Astrocyte (in vitro differentiated cells and primary cell): ENCODE measurements around the gene LSM8. TPM values are rescaled to one million over a fixed set of nuclear protein-coding genes. Genes with fewer than 3 reads are reported as not detected.
A peak's percentile ranks its signal among the peaks of the same experiment; 100 is the strongest.

Source experiments
- DNase-seq: peaks from one replicate; pipeline ENCODE4 v3.0.0-alpha.2; 2010; ENCODE audit warnings: low read depth
- FAIRE-seq: peaks from 2 replicates; lab custom pipeline; 2011; peaks lifted over from hg19 to GRCh38; lab: Jason Lieb, UNC
- H2AFZ ChIP-seq: 2 replicates; pipeline ENCODE4 v1.6.0; 2012; ENCODE audit warnings: low read depth, low read length, inconsistent platforms
- H3K27ac ChIP-seq: 2 replicates; pipeline ENCODE4 v1.5.1; 2011; ENCODE audit warnings: low read depth, low read length, inconsistent platforms
- H3K27me3 ChIP-seq: 2 replicates; pipeline ENCODE4 v1.6.0; 2011; ENCODE audit warnings: low read length, inconsistent platforms; ENCODE audit not compliant: insufficient read depth
- H3K36me3 ChIP-seq: 2 replicates; pipeline ENCODE4 v1.5.1; 2011; ENCODE audit warnings: low read length, inconsistent platforms; ENCODE audit not compliant: insufficient read depth
- H3K4me1 ChIP-seq: 2 replicates; pipeline ENCODE4 v1.5.1; 2011; ENCODE audit warnings: low read length, inconsistent platforms; ENCODE audit not compliant: insufficient read depth
- H3K4me2 ChIP-seq: 2 replicates; pipeline ENCODE4 v1.6.0; 2012; ENCODE audit warnings: low read length, inconsistent platforms
- H3K4me3 ChIP-seq: 2 replicates; pipeline ENCODE4 v1.5.1; 2011; ENCODE audit warnings: low read depth, mild to moderate bottlenecking, low read length, inconsistent platforms; ENCODE audit not compliant: insufficient read depth
- H3K79me2 ChIP-seq: 2 replicates; pipeline ENCODE4 v1.6.0; 2012; ENCODE audit warnings: mild to moderate bottlenecking, low read length, inconsistent platforms; ENCODE audit not compliant: insufficient read depth
- H3K9ac ChIP-seq: 2 replicates; pipeline ENCODE4 v1.6.0; 2012; ENCODE audit warnings: mild to moderate bottlenecking, low read length, inconsistent platforms
- H3K9me3 ChIP-seq: 2 replicates; pipeline ENCODE4 v1.5.1; 2012; ENCODE audit warnings: low read depth, mild to moderate bottlenecking, low read length, inconsistent platforms; ENCODE audit not compliant: insufficient read depth
- H4K20me1 ChIP-seq: 2 replicates; pipeline ENCODE4 v1.6.0; 2012; ENCODE audit warnings: low read length, inconsistent platforms; ENCODE audit not compliant: insufficient read depth
- H3K27ac Mint-ChIP-seq: one replicate; pipeline ENCODE4 v1.8.0; 2021; ENCODE audit warnings: mild to moderate bottlenecking, mixed read lengths; ENCODE audit not compliant: unreplicated experiment
- H3K27me3 Mint-ChIP-seq: one replicate; pipeline ENCODE4 v1.8.0; 2021; ENCODE audit warnings: low read depth, mixed read lengths; ENCODE audit not compliant: unreplicated experiment
- H3K36me3 Mint-ChIP-seq: one replicate; pipeline ENCODE4 v1.8.0; 2021; ENCODE audit warnings: low read depth, mixed read lengths; ENCODE audit not compliant: unreplicated experiment
- H3K4me1 Mint-ChIP-seq: one replicate; pipeline ENCODE4 v1.8.0; 2021; ENCODE audit warnings: low read depth, mixed read lengths; ENCODE audit not compliant: unreplicated experiment
- H3K4me3 Mint-ChIP-seq: one replicate; pipeline ENCODE4 v1.8.0; 2021; ENCODE audit warnings: mild to moderate bottlenecking, moderate library complexity, mixed read lengths; ENCODE audit not compliant: unreplicated experiment
- H3K9me3 Mint-ChIP-seq: one replicate; pipeline ENCODE4 v1.8.0; 2021; ENCODE audit warnings: mild to moderate bottlenecking, mixed read lengths; ENCODE audit not compliant: unreplicated experiment
- EZH2 ChIP-seq: IDR thresholded peaks from 2 replicates; pipeline ENCODE4 v1.6.1; 2012; ENCODE audit warnings: mild to moderate bottlenecking, low read length, inconsistent platforms; ENCODE audit not compliant: insufficient read depth
- total RNA-seq: library from RNA; stranded (reverse); gene quantifications from 2 replicates; pipeline ENCODE4 v1.2.1, GENCODE V29; 2021
- TF ChIP-seq, protein P1 (sequence below): IDR thresholded peaks from 2 replicates; pipeline ENCODE4 v1.5.1; 2011; ENCODE audit warnings: low read depth, mild to moderate bottlenecking, inconsistent platforms, low read length, moderate library complexity; ENCODE audit not compliant: insufficient read depth

The LSM8 gene
- total RNA-seq, 1 donor from 2014 or later: 19.9 TPM

GRCh38 chr7:118186501-118186900 lies 2.5 kb downstream of the LSM8 start:
- Mint-ChIP-seq H3K9me3 (no peaks in the 10 kb centered on the region), H3K27me3 (no peaks in the 10 kb centered on the region), H3K36me3 (peaks cover 2% of the 10 kb centered on the region), H3K4me1 (peaks cover 15% of the 10 kb centered on the region), H3K4me3 (peak overlapping the region; percentile 95), H3K27ac (no peak overlapping the region)
- H4K20me1 ChIP-seq: no peaks in the 10 kb centered on the region
- H3K27ac ChIP-seq: no peak overlapping the region
- H3K4me1 ChIP-seq: peaks cover 11% of the 10 kb centered on the region
- no peak overlapping the region for H3K9ac ChIP-seq
- FAIRE-seq: no peak
- peaks cover 57% of the 10 kb centered on the region for H3K79me2 ChIP-seq
- H3K4me3 ChIP-seq: no peak overlapping the region
- H2AFZ ChIP-seq: no peak overlapping the region
- no peaks in the 10 kb centered on the region for H3K9me3 ChIP-seq
- no peak for DNase-seq
- TF ChIP-seq, protein P1, sequence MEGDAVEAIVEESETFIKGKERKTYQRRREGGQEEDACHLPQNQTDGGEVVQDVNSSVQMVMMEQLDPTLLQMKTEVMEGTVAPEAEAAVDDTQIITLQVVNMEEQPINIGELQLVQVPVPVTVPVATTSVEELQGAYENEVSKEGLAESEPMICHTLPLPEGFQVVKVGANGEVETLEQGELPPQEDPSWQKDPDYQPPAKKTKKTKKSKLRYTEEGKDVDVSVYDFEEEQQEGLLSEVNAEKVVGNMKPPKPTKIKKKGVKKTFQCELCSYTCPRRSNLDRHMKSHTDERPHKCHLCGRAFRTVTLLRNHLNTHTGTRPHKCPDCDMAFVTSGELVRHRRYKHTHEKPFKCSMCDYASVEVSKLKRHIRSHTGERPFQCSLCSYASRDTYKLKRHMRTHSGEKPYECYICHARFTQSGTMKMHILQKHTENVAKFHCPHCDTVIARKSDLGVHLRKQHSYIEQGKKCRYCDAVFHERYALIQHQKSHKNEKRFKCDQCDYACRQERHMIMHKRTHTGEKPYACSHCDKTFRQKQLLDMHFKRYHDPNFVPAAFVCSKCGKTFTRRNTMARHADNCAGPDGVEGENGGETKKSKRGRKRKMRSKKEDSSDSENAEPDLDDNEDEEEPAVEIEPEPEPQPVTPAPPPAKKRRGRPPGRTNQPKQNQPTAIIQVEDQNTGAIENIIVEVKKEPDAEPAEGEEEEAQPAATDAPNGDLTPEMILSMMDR: no peak
- TF ChIP-seq EZH2: no peak
- peaks cover 17% of the 10 kb centered on the region for H3K36me3 ChIP-seq
- peak overlapping the region; percentile 94 for H3K4me2 ChIP-seq
- H3K27me3 ChIP-seq: no peaks in the 10 kb centered on the region

DNA sequence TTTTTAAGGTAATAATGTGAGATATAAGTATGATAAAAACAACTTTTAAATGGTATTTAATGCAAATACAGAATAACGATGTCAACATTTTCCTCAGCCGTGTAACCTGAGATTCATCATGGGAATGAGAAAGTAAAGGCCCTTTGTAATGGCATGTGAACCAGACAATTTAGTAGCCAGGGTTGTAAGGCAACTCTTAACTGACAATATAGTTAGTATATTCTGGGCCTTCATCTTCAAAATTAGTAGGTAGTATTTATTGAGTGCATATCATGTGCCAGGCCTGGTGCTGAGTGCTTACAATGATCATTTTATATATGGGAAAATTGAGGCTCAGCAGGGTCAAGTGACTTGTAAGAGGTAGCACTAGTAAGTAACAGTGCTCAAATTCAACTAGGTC lies 10.6 kb downstream of the LSM8 start:
- Mint-ChIP-seq H3K4me3 (no peak overlapping the region), H3K27ac (no peak overlapping the region), H3K4me1 (no peaks in the 10 kb centered on the region), H3K36me3 (peaks cover 3% of the 10 kb centered on the region), H3K9me3 (no peaks in the 10 kb centered on the region), H3K27me3 (no peaks in the 10 kb centered on the region)
- TF ChIP-seq, protein P1: no peak
- no peak for TF ChIP-seq EZH2
- no peak overlapping the region for H3K9ac ChIP-seq
- H3K4me2 ChIP-seq: no peak overlapping the region
- peaks cover 3% of the 10 kb centered on the region for H3K79me2 ChIP-seq
- no peak for DNase-seq
- no peaks in the 10 kb centered on the region for H3K4me1 ChIP-seq
- no peak for FAIRE-seq
- H3K36me3 ChIP-seq: peaks cover 9% of the 10 kb centered on the region
- no peaks in the 10 kb centered on the region for H3K27me3 ChIP-seq
- H4K20me1 ChIP-seq: no peaks in the 10 kb centered on the region
- H2AFZ ChIP-seq: no peak overlapping the region
- no peak overlapping the region for H3K4me3 ChIP-seq
- no peaks in the 10 kb centered on the region for H3K9me3 ChIP-seq
- H3K27ac ChIP-seq: no peak overlapping the region

GRCh38 chr7:118195837-118196474 lies 12.0 kb downstream of the LSM8 start:
- H3K27ac ChIP-seq: no peak overlapping the region
- no peaks in the 10 kb centered on the region for H3K4me1 Mint-ChIP-seq
- no peaks in the 10 kb centered on the region for H3K79me2 ChIP-seq
- H3K4me2 ChIP-seq: no peak overlapping the region
- H3K9ac ChIP-seq: no peak overlapping the region
- H2AFZ ChIP-seq: no peak overlapping the region
- peaks cover 3% of the 10 kb centered on the region for H3K36me3 Mint-ChIP-seq
- H3K36me3 ChIP-seq: peaks cover 9% of the 10 kb centered on the region
- peak; percentile 43 for DNase-seq
- H3K9me3 ChIP-seq: no peaks in the 10 kb centered on the region
- no peak overlapping the region for H3K27ac Mint-ChIP-seq
- H3K4me1 ChIP-seq: no peaks in the 10 kb centered on the region
- no peaks in the 10 kb centered on the region for H3K27me3 ChIP-seq
- no peak overlapping the region for H3K4me3 Mint-ChIP-seq
- H3K27me3 Mint-ChIP-seq: no peaks in the 10 kb centered on the region
- peak; percentile 65 for FAIRE-seq
- TF ChIP-seq EZH2: no peak
- TF ChIP-seq, protein P1: peak; percentile 83
- H3K4me3 ChIP-seq: no peak overlapping the region
- H4K20me1 ChIP-seq: no peaks in the 10 kb centered on the region
- no peaks in the 10 kb centered on the region for H3K9me3 Mint-ChIP-seq
